Neural cell (in vitro differentiated cells): ENCODE data around the gene FTCDNL1. TPM values are rescaled to one million over a fixed set of nuclear protein-coding genes. Genes with fewer than 3 reads are reported as not detected.

Source experiments
- H2AFZ ChIP-seq: fragments of 200-600, 300-800 bp; sonication (generic), shearing (Covaris generic); 2 replicates; pipeline ENCODE4 v1.6.0; 2014; ENCODE audit warnings: low read depth, mild to moderate bottlenecking, antibody characterized with exemption, low read length, moderate library complexity
- H3F3A ChIP-seq: fragments of 200-600 bp; shearing (Covaris generic); 2 replicates; pipeline ENCODE4 v1.6.1; 2016; ENCODE audit warnings: mild to moderate bottlenecking, moderate library complexity, mixed read lengths, antibody characterized with exemption, low read length; ENCODE audit not compliant: insufficient read depth, poor library complexity, severe bottlenecking
- H3K27ac ChIP-seq: fragments of 200-600, 300-800 bp; sonication (generic), shearing (Covaris generic); 2 replicates; pipeline ENCODE4 v1.5.1; 2014; ENCODE audit warnings: mild to moderate bottlenecking, low read length, moderate library complexity
- H3K27me3 ChIP-seq: fragments of 300-800, 200-600 bp; sonication (generic), shearing (Covaris generic); 2 replicates; pipeline ENCODE4 v1.6.0; 2014; ENCODE audit warnings: mild to moderate bottlenecking, low read depth, low read length, moderate library complexity; ENCODE audit not compliant: insufficient read depth
- H3K36me3 ChIP-seq: fragments of 300-800, 200-600 bp; sonication (generic), shearing (Covaris generic); 2 replicates; pipeline ENCODE4 v1.5.1; 2014; ENCODE audit warnings: mild to moderate bottlenecking, antibody characterized with exemption, low read length, moderate library complexity; ENCODE audit not compliant: insufficient read depth
- H3K4me2 ChIP-seq: fragments of 300-800, 200-600 bp; sonication (generic), shearing (Covaris generic); 2 replicates; pipeline ENCODE4 v1.6.0; 2014; ENCODE audit warnings: mild to moderate bottlenecking, low read length
- H3K4me3 ChIP-seq: fragments of 300-800, 200-600 bp; sonication (generic), shearing (Covaris generic); 2 replicates; pipeline ENCODE4 v1.5.1; 2014; ENCODE audit warnings: mild to moderate bottlenecking, low read length, moderate library complexity
- H3K79me2 ChIP-seq: fragments of 200-600 bp; shearing (Covaris generic); replicated peaks from 2 replicates; pipeline ENCODE4 v1.6.0; 2014; ENCODE audit warnings: mild to moderate bottlenecking, low read length, moderate library complexity; ENCODE audit not compliant: insufficient read depth
- H3K9ac ChIP-seq: fragments of 300-800, 200-600 bp; sonication (generic), shearing (Covaris generic); 2 replicates; pipeline ENCODE4 v1.6.1; 2016; ENCODE audit warnings: mild to moderate bottlenecking, low read length, mixed read lengths
- H3K9me2 ChIP-seq: fragments of 200-600 bp; shearing (Covaris generic); 2 replicates; pipeline ENCODE4 v1.6.1; 2016; ENCODE audit warnings: mild to moderate bottlenecking, low read length, mixed read lengths; ENCODE audit not compliant: insufficient read depth
- H3K9me3 ChIP-seq: fragments of 200-600, 300-800 bp; sonication (generic), shearing (Covaris generic); 2 replicates; pipeline ENCODE4 v1.6.1; 2016; ENCODE audit warnings: mild to moderate bottlenecking, mixed run types, low read length, moderate library complexity, mixed read lengths
- H4K20me1 ChIP-seq: fragments of 200-600 bp; shearing (Covaris generic); 2 replicates; pipeline ENCODE4 v1.6.1; 2016; ENCODE audit warnings: mild to moderate bottlenecking, mixed run types; ENCODE audit not compliant: insufficient read depth
- EP300 ChIP-seq: fragments of 450-650 bp; conservative IDR thresholded peaks from 2 replicates; pipeline ENCODE4 v1.6.1; 2014; ENCODE audit warnings: antibody characterized with exemption, mild to moderate bottlenecking, moderate library complexity; ENCODE audit not compliant: poor library complexity, severe bottlenecking
- EZH2 ChIP-seq: fragments of 200-600, 300-800 bp; shearing (Covaris generic), sonication (generic); IDR thresholded peaks from 2 replicates; pipeline ENCODE4 v1.6.1; 2014; ENCODE audit warnings: antibody characterized with exemption, low read length, borderline replicate concordance, mild to moderate bottlenecking; ENCODE audit not compliant: insufficient read depth, poor library complexity, severe bottlenecking
- MXI1 ChIP-seq: fragments of 450-650 bp; conservative IDR thresholded peaks from 2 replicates; pipeline ENCODE4 v1.6.1; 2014; ENCODE audit warnings: antibody characterized with exemption, mild to moderate bottlenecking; ENCODE audit not compliant: poor library complexity, severe bottlenecking
- POLR2AphosphoS5 ChIP-seq: IDR thresholded peaks from 2 replicates; pipeline ENCODE4 v1.6.1; 2012
- RAD21 ChIP-seq: fragments of 450-650 bp; conservative IDR thresholded peaks from 2 replicates; pipeline ENCODE4 v1.6.1; 2014; ENCODE audit warnings: antibody characterized with exemption, mild to moderate bottlenecking, moderate library complexity
- SMC3 ChIP-seq: fragments of 450-650 bp; conservative IDR thresholded peaks from 2 replicates; pipeline ENCODE4 v1.6.1; 2014; ENCODE audit warnings: antibody characterized with exemption, mild to moderate bottlenecking, moderate library complexity; ENCODE audit not compliant: poor library complexity
- TAF1 ChIP-seq: IDR thresholded peaks from 2 replicates; pipeline ENCODE4 v1.6.1; 2012; ENCODE audit warnings: low read depth
- polyA plus RNA-seq: library from polyadenylated mRNA; depleted of rRNA; stranded (reverse); fragments of >200 nt; gene quantifications from 2 replicates; pipeline ENCODE4 v1.2.3, GENCODE V29; 2014
- TF ChIP-seq, protein P1 (sequence below): fragments of 450-650 bp; IDR thresholded peaks from 2 replicates; pipeline ENCODE4 v1.5.1; 2014; ENCODE audit warnings: antibody characterized with exemption, mild to moderate bottlenecking, moderate library complexity; ENCODE audit not compliant: poor library complexity, severe bottlenecking
- TF ChIP-seq, protein P2 (sequence below): IDR thresholded peaks from 2 replicates; pipeline ENCODE4 v1.6.1; 2012; ENCODE audit warnings: borderline replicate concordance

FTCDNL1 gene
- polyA plus RNA-seq, 1 donor from 2014 or later = not detected

DNA sequence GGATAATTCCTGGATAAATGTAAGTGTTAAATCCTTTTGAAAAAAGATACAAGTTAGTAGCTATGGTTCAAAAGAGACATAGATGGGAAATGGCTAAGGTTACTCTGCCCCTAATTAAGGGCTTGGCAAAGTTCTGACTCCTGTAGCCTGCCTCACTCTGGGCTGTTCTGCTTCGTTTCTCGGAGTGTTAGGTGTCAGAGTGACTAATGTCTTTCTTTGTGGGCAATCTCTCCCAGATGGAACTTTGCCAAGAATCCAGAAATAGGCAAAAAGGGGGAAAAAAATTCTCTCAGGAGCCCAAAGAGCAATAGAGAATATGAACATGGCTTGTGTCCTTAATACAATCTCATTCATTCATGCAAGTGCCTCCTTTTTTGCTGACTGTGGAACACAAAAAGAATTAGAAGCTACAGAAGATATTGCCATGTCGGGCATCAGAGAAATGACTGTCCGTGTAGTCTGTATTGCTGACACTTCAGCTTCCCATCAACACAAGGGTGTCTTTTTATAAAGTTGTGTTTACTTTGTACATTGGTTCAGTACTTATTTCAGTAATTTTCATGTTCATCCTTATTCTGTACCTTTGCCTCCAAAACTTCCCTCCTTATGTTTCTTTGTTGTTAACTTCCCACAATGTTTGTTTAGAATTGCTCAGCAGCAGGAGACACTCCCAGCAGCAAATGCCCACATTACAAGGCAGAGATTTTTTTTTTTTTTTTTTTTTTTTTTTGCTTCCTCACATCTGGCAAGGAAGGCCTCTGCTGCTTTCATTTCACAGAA is 134.0 kb downstream of the FTCDNL1 start:
- Histone ChIP-seq H3K27ac (no peak overlapping the region), H3K9me2 (no peaks in the 10 kb centered on the region), H3K9me3 (no peaks in the 10 kb centered on the region), H3K79me2 (no peaks in the 10 kb centered on the region), H4K20me1 (no peaks in the 10 kb centered on the region), H3K4me3 (no peak overlapping the region), H3K9ac (no peak overlapping the region), H3K36me3 (no peaks in the 10 kb centered on the region), H3K27me3 (no peaks in the 10 kb centered on the region), H3F3A (no peaks in the 10 kb centered on the region), H3K4me2 (no peak overlapping the region), H2AFZ (no peak overlapping the region)
- TF ChIP-seq EP300 (no peak), MXI1 (no peak), POLR2AphosphoS5 (no peak), SMC3 (no peak), TAF1 (no peak), RAD21 (no peak), EZH2 (no peak)
- TF ChIP-seq, protein P1, sequence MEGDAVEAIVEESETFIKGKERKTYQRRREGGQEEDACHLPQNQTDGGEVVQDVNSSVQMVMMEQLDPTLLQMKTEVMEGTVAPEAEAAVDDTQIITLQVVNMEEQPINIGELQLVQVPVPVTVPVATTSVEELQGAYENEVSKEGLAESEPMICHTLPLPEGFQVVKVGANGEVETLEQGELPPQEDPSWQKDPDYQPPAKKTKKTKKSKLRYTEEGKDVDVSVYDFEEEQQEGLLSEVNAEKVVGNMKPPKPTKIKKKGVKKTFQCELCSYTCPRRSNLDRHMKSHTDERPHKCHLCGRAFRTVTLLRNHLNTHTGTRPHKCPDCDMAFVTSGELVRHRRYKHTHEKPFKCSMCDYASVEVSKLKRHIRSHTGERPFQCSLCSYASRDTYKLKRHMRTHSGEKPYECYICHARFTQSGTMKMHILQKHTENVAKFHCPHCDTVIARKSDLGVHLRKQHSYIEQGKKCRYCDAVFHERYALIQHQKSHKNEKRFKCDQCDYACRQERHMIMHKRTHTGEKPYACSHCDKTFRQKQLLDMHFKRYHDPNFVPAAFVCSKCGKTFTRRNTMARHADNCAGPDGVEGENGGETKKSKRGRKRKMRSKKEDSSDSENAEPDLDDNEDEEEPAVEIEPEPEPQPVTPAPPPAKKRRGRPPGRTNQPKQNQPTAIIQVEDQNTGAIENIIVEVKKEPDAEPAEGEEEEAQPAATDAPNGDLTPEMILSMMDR = no peak
- TF ChIP-seq, protein P2, sequence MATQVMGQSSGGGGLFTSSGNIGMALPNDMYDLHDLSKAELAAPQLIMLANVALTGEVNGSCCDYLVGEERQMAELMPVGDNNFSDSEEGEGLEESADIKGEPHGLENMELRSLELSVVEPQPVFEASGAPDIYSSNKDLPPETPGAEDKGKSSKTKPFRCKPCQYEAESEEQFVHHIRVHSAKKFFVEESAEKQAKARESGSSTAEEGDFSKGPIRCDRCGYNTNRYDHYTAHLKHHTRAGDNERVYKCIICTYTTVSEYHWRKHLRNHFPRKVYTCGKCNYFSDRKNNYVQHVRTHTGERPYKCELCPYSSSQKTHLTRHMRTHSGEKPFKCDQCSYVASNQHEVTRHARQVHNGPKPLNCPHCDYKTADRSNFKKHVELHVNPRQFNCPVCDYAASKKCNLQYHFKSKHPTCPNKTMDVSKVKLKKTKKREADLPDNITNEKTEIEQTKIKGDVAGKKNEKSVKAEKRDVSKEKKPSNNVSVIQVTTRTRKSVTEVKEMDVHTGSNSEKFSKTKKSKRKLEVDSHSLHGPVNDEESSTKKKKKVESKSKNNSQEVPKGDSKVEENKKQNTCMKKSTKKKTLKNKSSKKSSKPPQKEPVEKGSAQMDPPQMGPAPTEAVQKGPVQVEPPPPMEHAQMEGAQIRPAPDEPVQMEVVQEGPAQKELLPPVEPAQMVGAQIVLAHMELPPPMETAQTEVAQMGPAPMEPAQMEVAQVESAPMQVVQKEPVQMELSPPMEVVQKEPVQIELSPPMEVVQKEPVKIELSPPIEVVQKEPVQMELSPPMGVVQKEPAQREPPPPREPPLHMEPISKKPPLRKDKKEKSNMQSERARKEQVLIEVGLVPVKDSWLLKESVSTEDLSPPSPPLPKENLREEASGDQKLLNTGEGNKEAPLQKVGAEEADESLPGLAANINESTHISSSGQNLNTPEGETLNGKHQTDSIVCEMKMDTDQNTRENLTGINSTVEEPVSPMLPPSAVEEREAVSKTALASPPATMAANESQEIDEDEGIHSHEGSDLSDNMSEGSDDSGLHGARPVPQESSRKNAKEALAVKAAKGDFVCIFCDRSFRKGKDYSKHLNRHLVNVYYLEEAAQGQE = no peak

DNA sequence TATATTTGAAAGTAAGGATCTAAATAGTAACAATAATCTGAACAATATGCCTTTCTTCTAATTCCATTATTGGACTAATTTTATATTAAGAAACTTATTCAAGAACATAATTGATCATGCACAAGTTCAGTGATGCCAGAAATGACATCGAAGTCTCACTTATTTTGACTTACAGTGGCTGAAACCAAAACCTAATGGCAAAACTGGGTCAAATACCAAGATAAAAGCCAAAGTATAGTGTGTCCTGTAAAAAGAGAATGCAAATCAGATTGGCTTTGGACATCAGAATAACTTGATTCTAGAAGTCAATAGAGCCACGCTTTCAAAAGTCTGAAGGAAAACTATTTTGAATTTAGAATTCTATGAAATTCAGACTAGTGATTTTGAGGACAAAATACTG is 137.2 kb downstream of the FTCDNL1 start:
- no peak overlapping the region for H2AFZ ChIP-seq
- H3K4me2 ChIP-seq = no peak overlapping the region
- no peak overlapping the region for H3K4me3 ChIP-seq
- H3K9ac ChIP-seq = no peak overlapping the region
- H3K79me2 ChIP-seq = no peaks in the 10 kb centered on the region
- H3F3A ChIP-seq = no peaks in the 10 kb centered on the region
- H4K20me1 ChIP-seq = no peaks in the 10 kb centered on the region
- no peak overlapping the region for H3K27ac ChIP-seq
- H3K27me3 ChIP-seq = no peaks in the 10 kb centered on the region
- no peaks in the 10 kb centered on the region for H3K9me3 ChIP-seq
- TF ChIP-seq, protein P2 = no peak
- TF ChIP-seq TAF1 (no peak), RAD21 (no peak), EP300 (no peak), SMC3 (no peak), EZH2 (no peak)
- TF ChIP-seq, protein P1 = no peak
- H3K9me2 ChIP-seq = no peaks in the 10 kb centered on the region
- no peaks in the 10 kb centered on the region for H3K36me3 ChIP-seq
